SJSA1 (cell line): ENCODE results near the gene RFPL2. TPM values are rescaled to one million over a fixed set of nuclear protein-coding genes. Genes with fewer than 3 reads are reported as not detected.

Experiments used
- DNase-seq, 2 experiments: peaks; one replicate each; pipeline ENCODE4 v3.0.0-alpha.2; 2015 to 2020; ENCODE audit warnings: low spot score in 2 of 2, low read depth in 1 of 2
- H3K27ac ChIP-seq: fragments of 250-450 bp; sonication (Bioruptor Pico); 2 replicates; pipeline ENCODE4 v1.5.1; 2020; ENCODE audit warnings: mild to moderate bottlenecking, moderate library complexity
- H3K27me3 ChIP-seq: fragments of 250-450 bp; sonication (Bioruptor Pico); replicated peaks from 2 replicates; pipeline ENCODE4 v1.5.1; 2020; ENCODE audit warnings: mild to moderate bottlenecking, moderate library complexity
- H3K36me3 ChIP-seq: fragments of 250-450 bp; sonication (Bioruptor Pico); 2 replicates; pipeline ENCODE4 v1.5.1; 2020; ENCODE audit warnings: mild to moderate bottlenecking
- H3K4me1 ChIP-seq: fragments of 250-450 bp; sonication (Bioruptor Pico); replicated peaks from 2 replicates; pipeline ENCODE4 v1.6.1; 2021; ENCODE audit warnings: mild to moderate bottlenecking
- H3K4me3 ChIP-seq: fragments of 250-450 bp; sonication (Bioruptor Pico); 2 replicates; pipeline ENCODE4 v1.5.1; 2020; ENCODE audit warnings: mild to moderate bottlenecking
- H3K9me3 ChIP-seq: fragments of 250-450 bp; sonication (Bioruptor Pico); replicated peaks from 2 replicates; pipeline ENCODE4 v1.5.1; 2020; ENCODE audit warnings: mild to moderate bottlenecking
- total RNA-seq: library from RNA; depleted of rRNA; stranded (reverse); fragments of >200 nt; shearing (Covaris generic); gene quantifications from 2 replicates; pipeline ENCODE4 v1.2.3, GENCODE V29; 2014

RFPL2 gene
- total RNA-seq, 1 experiment from 2014 or later: not detected

- Histone ChIP-seq H3K27ac (no peak overlapping the region), H3K9me3 (no peaks in the 10 kb centered on the region), H3K4me3 (no peak overlapping the region), H3K27me3 (peaks cover 27% of the 10 kb centered on the region), H3K36me3 (no peaks in the 10 kb centered on the region), H3K4me1 (no peaks in the 10 kb centered on the region)
- no peak for DNase-seq
Measured at GRCh38 chr22:32218470-32218869, 13.6 kb upstream of the RFPL2 start.

- Histone ChIP-seq H3K27me3 (peaks cover 27% of the 10 kb centered on the region), H3K4me3 (no peak overlapping the region), H3K4me1 (no peaks in the 10 kb centered on the region), H3K27ac (no peak overlapping the region), H3K9me3 (no peaks in the 10 kb centered on the region), H3K36me3 (no peaks in the 10 kb centered on the region)
- no peak for DNase-seq
Measured at GRCh38 chr22:32217465-32217864, 12.6 kb upstream of the RFPL2 start.

DNA sequence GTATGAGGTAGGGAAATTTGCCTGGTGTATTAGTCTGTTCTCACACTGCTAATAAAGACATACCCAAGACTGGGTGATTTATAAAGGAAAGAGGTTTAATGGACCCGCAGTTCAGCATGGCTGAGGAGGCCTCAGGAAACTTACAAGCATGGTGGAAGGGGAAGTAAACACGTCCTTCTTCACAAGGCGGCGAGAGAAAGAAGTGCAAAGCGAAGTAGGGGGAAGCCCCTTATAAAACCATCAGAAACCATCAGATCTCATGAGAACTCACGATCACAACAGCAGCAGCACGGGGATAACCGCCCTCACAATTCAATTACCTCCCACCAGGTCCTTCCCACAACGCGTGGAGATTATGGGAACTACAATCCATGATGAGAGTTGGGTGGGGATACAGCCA is 12.0 kb upstream of the RFPL2 start:
- H3K27ac ChIP-seq: no peak overlapping the region

GRCh38 chr22:32211011-32211410 is 6.1 kb upstream of the RFPL2 start:
- Histone ChIP-seq H3K4me3 (no peak overlapping the region), H3K9me3 (no peaks in the 10 kb centered on the region)

More for the DNA sequence above, 12.0 kb upstream of the RFPL2 start:
- Histone ChIP-seq H3K27me3 (peaks cover 27% of the 10 kb centered on the region), H3K4me1 (no peaks in the 10 kb centered on the region), H3K4me3 (no peak overlapping the region), H3K9me3 (no peaks in the 10 kb centered on the region), H3K36me3 (no peaks in the 10 kb centered on the region)
- no peak for DNase-seq

GRCh38 chr22:32208681-32209080 is 3.8 kb upstream of the RFPL2 start:
- Histone ChIP-seq H3K27me3 (0 out of 2 replicates have a peak, but pooled peaks cover 4% of the 10 kb centered on the region), H3K4me3 (no peak overlapping the region), H3K36me3 (no peaks in the 10 kb centered on the region), H3K27ac (no peak overlapping the region), H3K4me1 (no peaks in the 10 kb centered on the region), H3K9me3 (no peaks in the 10 kb centered on the region)
- no peak for DNase-seq

More at GRCh38 chr22:32211011-32211410, 6.1 kb upstream of the RFPL2 start:
- no peak overlapping the region for H3K27ac ChIP-seq
- no peaks in the 10 kb centered on the region for H3K4me1 ChIP-seq
- H3K36me3 ChIP-seq: no peaks in the 10 kb centered on the region
- DNase-seq: no peak
- peaks cover 11% of the 10 kb centered on the region for H3K27me3 ChIP-seq

DNA sequence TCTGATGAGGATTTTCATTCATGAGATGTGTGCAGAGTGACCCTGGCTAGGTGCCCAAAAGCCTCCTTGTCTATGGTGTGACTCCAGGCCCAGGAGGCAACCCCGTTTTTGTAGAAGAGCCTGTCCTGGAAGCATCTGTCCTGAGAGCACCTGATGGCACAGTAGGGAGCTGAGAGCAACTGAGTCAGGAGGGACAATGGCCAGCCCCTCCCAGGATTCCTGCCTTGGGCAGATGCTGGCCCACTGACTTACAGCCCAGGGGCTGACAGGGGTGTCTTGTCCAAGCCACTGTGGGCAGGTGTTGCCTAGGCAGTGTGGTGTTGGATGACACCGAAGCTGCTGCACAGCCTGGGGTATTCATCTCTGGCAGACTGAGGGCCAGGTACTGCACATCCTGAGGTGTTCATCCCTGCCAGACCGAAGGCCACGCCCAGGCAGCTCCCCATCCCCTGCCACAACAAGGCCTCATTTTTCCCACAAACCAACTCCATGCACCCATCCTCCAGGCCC is 3.2 kb upstream of the RFPL2 start:
- H3K9me3 ChIP-seq: no peaks in the 10 kb centered on the region
- no peaks in the 10 kb centered on the region for H3K36me3 ChIP-seq
- no peak overlapping the region for H3K4me3 ChIP-seq
- H3K27ac ChIP-seq: no peak overlapping the region
- DNase-seq: no peak
- H3K27me3 ChIP-seq: peaks cover 9% of the 10 kb centered on the region
- no peaks in the 10 kb centered on the region for H3K4me1 ChIP-seq

DNA sequence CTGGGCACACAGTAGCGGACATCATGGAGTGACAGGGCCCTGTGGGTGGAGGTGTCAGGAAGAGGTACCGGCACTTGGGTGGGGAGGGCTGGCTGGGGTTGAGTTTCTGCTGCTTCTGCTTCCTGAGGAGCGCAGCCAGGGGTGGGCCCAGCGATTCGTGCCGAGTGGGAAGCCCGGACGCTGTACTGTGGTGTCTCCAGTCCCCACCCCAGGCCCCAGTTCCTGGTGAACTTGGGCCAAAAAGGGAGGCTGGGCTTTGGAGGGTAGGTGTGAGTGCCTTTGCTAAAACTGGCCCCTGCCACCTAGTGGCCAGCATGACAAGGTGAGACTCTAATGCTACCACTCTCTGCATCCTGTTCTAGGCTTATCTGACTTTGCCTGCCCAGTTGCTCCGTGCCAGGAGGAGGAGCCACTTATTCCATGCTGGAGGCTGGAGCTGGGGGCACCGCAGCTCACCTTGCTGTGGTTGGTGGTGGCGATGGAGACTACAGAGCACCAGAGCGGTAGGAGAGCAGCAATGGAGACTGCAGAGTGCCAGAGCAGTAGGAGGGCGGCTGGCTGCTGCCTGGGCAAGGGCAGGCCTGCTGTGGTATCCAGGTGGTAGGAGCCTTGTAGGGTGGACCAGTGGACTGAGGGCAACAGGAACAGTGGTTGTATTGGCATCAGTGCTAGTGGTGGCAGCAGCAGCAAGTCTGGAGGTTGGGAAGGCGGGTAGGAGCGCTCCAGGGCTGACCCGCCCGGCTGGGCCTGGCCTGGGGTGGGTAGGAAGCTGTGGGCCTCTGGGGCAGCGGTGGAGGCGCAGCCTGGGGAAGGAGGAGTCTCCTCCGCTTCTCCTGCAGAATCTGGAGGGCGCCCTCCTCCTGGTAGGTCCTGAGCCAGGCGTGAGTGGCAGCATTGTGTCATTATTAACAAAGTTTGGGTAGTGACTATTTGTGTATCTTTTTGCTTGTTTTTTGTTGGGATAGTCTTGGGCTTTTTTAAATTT is 2.2 kb upstream of the RFPL2 start:
- Histone ChIP-seq H3K36me3 (no peaks in the 10 kb centered on the region), H3K4me3 (no peak overlapping the region), H3K27me3 (peaks cover 18% of the 10 kb centered on the region), H3K9me3 (no peaks in the 10 kb centered on the region), H3K27ac (no peak overlapping the region), H3K4me1 (no peaks in the 10 kb centered on the region)
- no peak for DNase-seq

- Histone ChIP-seq H3K36me3 (no peaks in the 10 kb centered on the region), H3K4me3 (no peak overlapping the region), H3K27ac (no peak overlapping the region), H3K9me3 (no peaks in the 10 kb centered on the region), H3K27me3 (peaks cover 19% of the 10 kb centered on the region), H3K4me1 (no peaks in the 10 kb centered on the region)
- no peak for DNase-seq
Measured at GRCh38 chr22:32205974-32206773, 1.3 kb upstream of the RFPL2 start.

DNA sequence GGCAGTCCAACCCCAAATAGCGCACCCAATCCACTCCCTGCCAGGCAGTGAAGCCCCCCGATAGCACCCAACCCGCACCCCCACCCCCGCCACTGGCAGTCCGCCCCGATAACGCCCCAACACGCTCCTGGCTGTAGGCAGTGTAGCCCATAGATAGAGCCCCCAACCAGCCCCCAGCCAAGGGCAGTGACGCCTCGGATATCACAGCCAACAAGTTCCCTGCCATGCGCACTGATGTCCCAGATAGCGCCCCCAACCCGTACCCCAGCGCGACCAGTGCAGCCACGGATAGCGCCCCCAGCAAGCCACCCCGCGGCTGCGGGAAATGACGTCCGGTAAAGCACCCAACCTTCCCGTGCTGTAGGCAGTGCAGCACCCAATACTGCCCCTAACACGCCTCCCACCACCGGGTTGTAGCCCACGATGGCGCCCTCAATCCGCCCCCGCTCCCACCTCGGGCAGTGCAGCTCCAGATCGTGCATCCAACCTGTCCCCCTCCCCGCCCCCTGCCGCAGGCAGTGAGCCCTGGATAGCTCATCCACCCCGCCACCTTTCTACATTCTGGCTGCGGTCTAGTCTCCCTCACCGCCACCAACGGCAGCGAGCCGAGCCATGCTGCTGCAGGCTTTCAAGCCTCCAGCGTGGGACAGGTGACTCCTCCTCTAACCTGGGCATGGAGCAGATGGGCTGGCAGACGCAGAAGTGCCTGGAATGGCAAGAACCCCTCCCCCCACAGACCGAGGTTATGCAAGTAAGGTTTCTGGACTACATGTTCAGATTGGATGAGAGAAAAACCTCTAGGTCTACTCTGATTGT is 625 bp downstream of the RFPL2 start:
- Histone ChIP-seq H3K27me3 (peaks cover 19% of the 10 kb centered on the region), H3K4me3 (no peak overlapping the region), H3K27ac (no peak overlapping the region), H3K9me3 (no peaks in the 10 kb centered on the region), H3K4me1 (no peaks in the 10 kb centered on the region), H3K36me3 (no peaks in the 10 kb centered on the region)
- DNase-seq: no peak

- no peak for DNase-seq
- H3K4me3 ChIP-seq: no peak overlapping the region
- H3K27me3 ChIP-seq: peaks cover 19% of the 10 kb centered on the region
- no peaks in the 10 kb centered on the region for H3K36me3 ChIP-seq
- no peak overlapping the region for H3K27ac ChIP-seq
- H3K9me3 ChIP-seq: no peaks in the 10 kb centered on the region
- H3K4me1 ChIP-seq: no peaks in the 10 kb centered on the region
Measured at GRCh38 chr22:32203181-32204039, 1.5 kb downstream of the RFPL2 start.

GRCh38 chr22:32202539-32203180 is 2.2 kb downstream of the RFPL2 start:
- Histone ChIP-seq H3K9me3 (no peaks in the 10 kb centered on the region), H3K4me3 (no peak overlapping the region), H3K27ac (no peak overlapping the region), H3K36me3 (no peaks in the 10 kb centered on the region), H3K27me3 (peaks cover 20% of the 10 kb centered on the region), H3K4me1 (no peaks in the 10 kb centered on the region)
- DNase-seq: no peak

DNA sequence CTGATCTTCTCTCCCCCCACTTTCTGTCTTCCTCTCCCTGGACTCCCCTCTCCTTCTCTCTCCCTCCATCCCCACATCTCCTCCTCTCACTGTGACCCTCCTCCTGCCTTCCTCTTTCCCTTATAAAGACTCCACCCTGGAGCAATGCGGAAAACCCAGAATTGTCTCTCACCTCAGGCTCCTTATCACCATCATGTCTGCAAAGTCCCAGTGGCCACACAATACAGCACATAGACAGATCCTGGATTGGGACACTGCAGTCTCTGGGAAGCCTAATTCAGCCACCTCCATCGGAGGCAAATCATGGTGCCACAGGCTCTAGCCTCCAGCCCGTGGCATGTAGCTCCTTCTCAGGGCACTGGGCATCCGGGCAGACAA is 2.7 kb downstream of the RFPL2 start:
- no peak for DNase-seq
- no peaks in the 10 kb centered on the region for H3K9me3 ChIP-seq
- peaks cover 23% of the 10 kb centered on the region for H3K27me3 ChIP-seq
- no peak overlapping the region for H3K4me3 ChIP-seq
- H3K36me3 ChIP-seq: no peaks in the 10 kb centered on the region
- H3K4me1 ChIP-seq: no peaks in the 10 kb centered on the region
- H3K27ac ChIP-seq: no peak overlapping the region
